Measurements from ENCODE around the gene NKD1. TPM values are rescaled to one million over a fixed set of nuclear protein-coding genes. Genes with fewer than 3 reads are reported as not detected.

The NKD1 gene
- total and polyA plus RNA-seq, 2 of the 8 experiments (the other 6 are each of a cell fraction or from before 2014, with no cell fraction given): 0.70 to 4.5 TPM

GRCh38 chr16:50528820-50529219 lies 19.4 kb upstream of the NKD1 start (continued):
- TF ChIP-seq CHD7 (IDR thresholded peaks at IDR 0.05; ENCODE audit: insufficient replicate concordance, low read length): no peak
- no peak for TF ChIP-seq CBX5 (IDR thresholded peaks at IDR 0.05; ENCODE audit: low read depth, low read length)
- TF ChIP-seq SP2 (IDR thresholded peaks at IDR 0.05; ENCODE audit: low read length): no peak

All from H1 (cell line).